Retinal pigment epithelial cell (primary cell): ENCODE data around the gene PLCB1.

ENCODE experiments used
- DNase-seq: peaks from one replicate; pipeline ENCODE4 v3.0.0-alpha.2; 2010; ENCODE audit warnings: low read depth
- H3K4me3 ChIP-seq: 2 replicates; pipeline ENCODE4 v1.5.1; 2011; ENCODE audit warnings: mild to moderate bottlenecking, low read length, control low read depth, moderate library complexity
- CTCF ChIP-seq: conservative IDR thresholded peaks from 2 replicates; pipeline ENCODE4 v1.5.1; 2011; ENCODE audit warnings: low read depth, low read length, control low read depth, inconsistent platforms

PLCB1 gene

GRCh38 chr20:8547035-8547650, 415.1 kb downstream of the PLCB1 start:
- no peak overlapping the region for H3K4me3 ChIP-seq
- no peak for TF ChIP-seq CTCF
- no peak for DNase-seq

- no peak for TF ChIP-seq CTCF
- no peak overlapping the region for H3K4me3 ChIP-seq
- no peak for DNase-seq
These were observed 416.0 kb downstream of the PLCB1 start for GRCh38 chr20:8547968-8548588.

- DNase-seq, result no peak
- no peak for TF ChIP-seq CTCF
These were observed 417.1 kb downstream of the PLCB1 start for GRCh38 chr20:8549192-8549591.

GRCh38 chr20:8557711-8558110, 425.6 kb downstream of the PLCB1 start:
- no peak overlapping the region for H3K4me3 ChIP-seq
- no peak for TF ChIP-seq CTCF
- no peak for DNase-seq

More at GRCh38 chr20:8549192-8549591, 417.1 kb downstream of the PLCB1 start:
- no peak overlapping the region for H3K4me3 ChIP-seq

GRCh38 chr20:8562356-8562755, 430.3 kb downstream of the PLCB1 start:
- TF ChIP-seq CTCF, result no peak
- no peak for DNase-seq
- H3K4me3 ChIP-seq, result no peak overlapping the region

- no peak overlapping the region for H3K4me3 ChIP-seq
- no peak for DNase-seq
- TF ChIP-seq CTCF, result no peak
These were observed 436.0 kb downstream of the PLCB1 start for GRCh38 chr20:8568075-8568474.

GRCh38 chr20:8569766-8570165, 437.7 kb downstream of the PLCB1 start:
- DNase-seq, result no peak
- no peak for TF ChIP-seq CTCF
- H3K4me3 ChIP-seq, result no peak overlapping the region
